Measurements from ENCODE around the gene ELMO1. TPM values are rescaled to one million over a fixed set of nuclear protein-coding genes. Genes with fewer than 3 reads are reported as not detected.
A peak's percentile ranks its signal among the peaks of the same experiment; 100 is the strongest.

ELMO1 gene
- total and polyA plus RNA-seq, 2 of the 13 experiments (the other 11 are each of a cell fraction or from before 2014, with no cell fraction given): 0.11 to 0.17 TPM

DNA sequence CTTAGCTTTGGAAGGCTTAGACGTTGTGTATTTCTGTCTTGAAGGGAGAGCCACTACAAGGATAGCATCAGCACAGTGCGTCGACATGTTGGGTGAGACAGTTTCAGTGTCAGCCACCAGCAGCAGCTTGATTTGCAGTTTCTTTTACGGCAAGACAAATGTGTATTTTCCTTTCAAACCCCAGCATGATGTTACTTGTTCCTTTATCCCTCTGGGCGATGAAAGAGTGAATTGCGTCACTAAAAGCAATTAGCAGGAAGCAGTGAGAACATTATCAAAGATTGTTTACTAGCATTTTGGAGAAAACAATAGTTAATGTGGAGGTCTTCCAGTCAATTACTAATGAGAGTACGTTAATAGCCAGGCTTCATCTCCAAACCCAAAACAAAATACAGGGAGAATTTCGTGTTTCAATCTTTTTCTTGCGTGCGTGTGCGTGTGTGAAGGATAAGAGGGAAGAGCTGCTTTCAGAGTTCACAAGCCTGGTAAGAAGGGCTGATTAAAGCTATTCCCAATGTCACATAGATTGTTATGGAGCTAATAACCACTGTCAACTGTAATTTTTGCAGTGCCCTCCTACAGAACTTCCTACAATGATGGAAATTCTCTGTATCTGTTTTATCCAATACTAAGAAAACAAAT lies 567.3 kb downstream of the ELMO1 start:
- WGBS (ENCODE audit: low lambda C conversion rate): 66% methylated on average over 11 of the region's 11 CpGs
- ChIA-PET CTCF (ENCODE audit: low intra/inter-chr PET ratio, low total read pairs) (no interaction called here), POLR2A (no interaction called here)
- Histone ChIP-seq H3K4me2 (ENCODE audit: low read depth, low read length) (no peak overlapping the region), H3K27ac (ENCODE audit: extremely low read length, insufficient read depth, low read length) (no peak overlapping the region), H2AFZ (ENCODE audit: low read length) (no peak overlapping the region), H3K9ac (ENCODE audit: insufficient read depth, low read depth, low read length) (no peak overlapping the region), H3K36me3 (replicated peaks in 1 of 2; ENCODE audit: control insufficient read depth in 1 of 2, insufficient read depth in 2 of 2, low read length in 2 of 2) (no peaks in the 10 kb centered on the region), H3K4me1 (ENCODE audit: insufficient read depth, low read length) (no peaks in the 10 kb centered on the region), H3K27me3 (ENCODE audit: control insufficient read depth in 1 of 2, insufficient read depth in 2 of 2, low read length in 2 of 2) (no peaks in the 10 kb centered on the region; a peak in 1 of 5 replicates), H3K4me3 (replicated peaks in 1 of 3; ENCODE audit: insufficient read depth in 1 of 3, low read depth in 2 of 3, low read length in 3 of 3) (no peak overlapping the region), H3K9me3 (ENCODE audit: low read length) (no peaks in the 10 kb centered on the region), H4K20me1 (ENCODE audit: insufficient read depth, low read length) (no peaks in the 10 kb centered on the region), H3K79me2 (ENCODE audit: insufficient read depth, low read length) (no peaks in the 10 kb centered on the region)
- DNase-seq (ENCODE audit: low spot score) (no peak), FAIRE-seq (no peak), ATAC-seq (no peak)
- no peak for TF ChIP-seq TSC22D2 (CRISPR knock-in tag; IDR thresholded peaks at IDR 0.05; ENCODE audit: borderline replicate concordance)
- TF ChIP-seq HNRNPH1 (optimal IDR thresholded peaks at IDR 0.05; ENCODE audit: low read depth, low read length): no peak
- no peak for TF ChIP-seq FOXP1 (IDR thresholded peaks at IDR 0.05)
- TF ChIP-seq FOXP1 (CRISPR knock-in tag; IDR thresholded peaks at IDR 0.05): no peak
- in situ Hi-C loops (cut with HindIII; ENCODE audit: extremely low pct_ligation_motif_present, low pct_unique_long_range_greater_than_20kb) (no loop called here), intact Hi-C loops (cut with micrococcal nuclease; ENCODE audit: unreplicated experiment) (no loop called here)
- BruUV-seq (replicated peaks): no TSS peak

DNA sequence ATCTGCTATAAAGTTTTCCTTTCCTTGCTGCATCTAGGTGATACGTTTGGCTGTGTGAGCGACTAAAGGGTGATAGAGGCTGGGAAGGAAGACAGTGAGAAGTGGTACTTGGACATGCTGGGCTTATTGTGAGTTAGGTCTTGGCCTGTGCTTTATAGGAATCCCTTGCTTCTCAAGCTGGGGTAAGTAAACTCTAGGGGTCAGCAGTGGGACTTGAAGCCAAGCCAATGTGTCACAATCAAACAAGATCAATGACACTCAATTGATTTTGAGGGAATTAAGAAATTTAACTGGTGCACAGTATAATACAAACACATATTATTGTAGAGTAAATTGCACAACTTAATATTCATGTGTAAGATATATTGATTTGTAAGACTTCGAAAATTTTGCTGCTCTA lies 568.6 kb downstream of the ELMO1 start:
- H3K79me2 ChIP-seq (ENCODE audit: insufficient read depth, low read length): no peaks in the 10 kb centered on the region
- ATAC-seq: no peak
- FAIRE-seq: no peak
- H3K9ac ChIP-seq (ENCODE audit: insufficient read depth, low read depth, low read length): no peak overlapping the region
- no peak overlapping the region for H3K4me2 ChIP-seq (ENCODE audit: low read depth, low read length)
- in situ Hi-C loops (cut with HindIII; ENCODE audit: extremely low pct_ligation_motif_present, low pct_unique_long_range_greater_than_20kb) (no loop called here), intact Hi-C loops (cut with micrococcal nuclease; ENCODE audit: unreplicated experiment) (no loop called here)
- no peak overlapping the region for H3K4me3 ChIP-seq (replicated peaks in 1 of 3; ENCODE audit: insufficient read depth in 1 of 3, low read depth in 2 of 3, low read length in 3 of 3)
- H3K27ac ChIP-seq (ENCODE audit: extremely low read length, insufficient read depth, low read length): no peak overlapping the region
- WGBS (ENCODE audit: low lambda C conversion rate): 16% methylated on average over 3 of the region's 3 CpGs
- no peaks in the 10 kb centered on the region for H3K36me3 ChIP-seq (replicated peaks in 1 of 2; ENCODE audit: control insufficient read depth in 1 of 2, insufficient read depth in 2 of 2, low read length in 2 of 2)
- no TSS peak for BruUV-seq (replicated peaks)
- POLR2A ChIA-PET: no interaction called here
- no peaks in the 10 kb centered on the region for H3K4me1 ChIP-seq (ENCODE audit: insufficient read depth, low read length)
- H2AFZ ChIP-seq (ENCODE audit: low read length): no peak overlapping the region
- no peak for DNase-seq (ENCODE audit: low spot score)
- TF ChIP-seq STAG1 (CRISPR knock-in tag; IDR thresholded peaks at IDR 0.05) (0 out of 2 replicates have a peak, but pooled peaks have one; percentile 10), GATAD2A (CRISPR knock-in tag; IDR thresholded peaks at IDR 0.05) (no peak), ZSCAN9 (CRISPR knock-in tag; IDR thresholded peaks at IDR 0.05; ENCODE audit: borderline replicate concordance) (no peak), PPARG (CRISPR knock-in tag; conservative IDR thresholded peaks at IDR 0.05) (no peak), ZNF670 (CRISPR knock-in tag; IDR thresholded peaks at IDR 0.05; ENCODE audit: borderline replicate concordance) (no peak), MIER3 (CRISPR knock-in tag; IDR thresholded peaks at IDR 0.05; ENCODE audit: borderline replicate concordance) (no peak)
- H3K27me3 ChIP-seq (ENCODE audit: control insufficient read depth in 1 of 2, insufficient read depth in 2 of 2, low read length in 2 of 2): no peaks in the 10 kb centered on the region; a peak in 1 of 5 replicates
- CTCF ChIA-PET (ENCODE audit: low intra/inter-chr PET ratio, low total read pairs): no interaction called here
- H4K20me1 ChIP-seq (ENCODE audit: insufficient read depth, low read length): no peaks in the 10 kb centered on the region
- no peaks in the 10 kb centered on the region for H3K9me3 ChIP-seq (ENCODE audit: low read length)

All from HepG2 (cell line).